Osteocyte (in vitro differentiated cells): ENCODE measurements around the gene CPVL. TPM values are rescaled to one million over a fixed set of nuclear protein-coding genes. Genes with fewer than 3 reads are reported as not detected.

Experiments
- DNase-seq: peaks from one replicate; pipeline ENCODE4 v3.0.0; 2021; ENCODE audit warnings: mixed read lengths; ENCODE audit not compliant: unreplicated experiment; ENCODE audit errors: extremely low spot score
- H3K27ac Mint-ChIP-seq: one replicate; pipeline ENCODE4 v1.8.0; 2021; ENCODE audit warnings: mild to moderate bottlenecking, mixed read lengths; ENCODE audit not compliant: unreplicated experiment
- H3K27me3 Mint-ChIP-seq: one replicate; pipeline ENCODE4 v1.8.0; 2021; ENCODE audit warnings: mixed read lengths; ENCODE audit not compliant: unreplicated experiment
- H3K36me3 Mint-ChIP-seq: one replicate; pipeline ENCODE4 v1.8.0; 2021; ENCODE audit warnings: mixed read lengths; ENCODE audit not compliant: unreplicated experiment
- H3K4me1 Mint-ChIP-seq: one replicate; pipeline ENCODE4 v1.8.0; 2021; ENCODE audit warnings: mixed read lengths; ENCODE audit not compliant: unreplicated experiment
- H3K4me3 Mint-ChIP-seq: one replicate; pipeline ENCODE4 v1.8.0; 2021; ENCODE audit warnings: mild to moderate bottlenecking, moderate library complexity, mixed read lengths; ENCODE audit not compliant: unreplicated experiment
- H3K9me3 Mint-ChIP-seq: one replicate; pipeline ENCODE4 v1.8.0; 2021; ENCODE audit warnings: mixed read lengths; ENCODE audit not compliant: unreplicated experiment
- CTCF ChIP-seq: fragments of 200-600 bp; sonication (generic); IDR thresholded peaks from 2 replicates; pipeline ENCODE4 v1.5.0; 2021; ENCODE audit warnings: antibody characterized with exemption, mild to moderate bottlenecking, moderate library complexity
- total RNA-seq: library from RNA; stranded (reverse); gene quantifications from 2 replicates; pipeline ENCODE4 v1.2.1, GENCODE V29; 2021

The CPVL gene
- total RNA-seq, 1 donor from 2014 or later = 2.0 TPM

- H3K4me3 Mint-ChIP-seq = no peak overlapping the region
- peaks cover 17% of the 10 kb centered on the region for H3K27me3 Mint-ChIP-seq
- no peak overlapping the region for H3K27ac Mint-ChIP-seq
- no peaks in the 10 kb centered on the region for H3K36me3 Mint-ChIP-seq
- TF ChIP-seq CTCF = no peak
- peaks cover 3% of the 10 kb centered on the region for H3K9me3 Mint-ChIP-seq
- DNase-seq = no peak
- no peaks in the 10 kb centered on the region for H3K4me1 Mint-ChIP-seq
Measured at GRCh38 chr7:29170781-29171180, 24.4 kb upstream of the CPVL start.

GRCh38 chr7:29167721-29168120 is 21.4 kb upstream of the CPVL start:
- Mint-ChIP-seq H3K27me3 (peaks cover 17% of the 10 kb centered on the region), H3K9me3 (peaks cover 7% of the 10 kb centered on the region), H3K36me3 (peaks cover 1% of the 10 kb centered on the region), H3K27ac (no peak overlapping the region), H3K4me3 (no peak overlapping the region), H3K4me1 (no peaks in the 10 kb centered on the region)
- DNase-seq = no peak
- TF ChIP-seq CTCF = no peak

- Mint-ChIP-seq H3K36me3 (peaks cover 1% of the 10 kb centered on the region), H3K9me3 (peaks cover 7% of the 10 kb centered on the region), H3K27me3 (peaks cover 11% of the 10 kb centered on the region), H3K27ac (no peak overlapping the region), H3K4me1 (no peaks in the 10 kb centered on the region), H3K4me3 (no peak overlapping the region)
- no peak for TF ChIP-seq CTCF
- no peak for DNase-seq
Measured at GRCh38 chr7:29163854-29164253, 17.5 kb upstream of the CPVL start.

- no peak overlapping the region for H3K27ac Mint-ChIP-seq
- H3K27me3 Mint-ChIP-seq = peaks cover 13% of the 10 kb centered on the region
- no peak overlapping the region for H3K4me3 Mint-ChIP-seq
- DNase-seq = no peak
- H3K9me3 Mint-ChIP-seq = peaks cover 7% of the 10 kb centered on the region
- no peak for TF ChIP-seq CTCF
- no peaks in the 10 kb centered on the region for H3K4me1 Mint-ChIP-seq
- H3K36me3 Mint-ChIP-seq = peaks cover 1% of the 10 kb centered on the region
Measured at GRCh38 chr7:29162577-29162976, 16.2 kb upstream of the CPVL start.

- Mint-ChIP-seq H3K27me3 (peaks cover 22% of the 10 kb centered on the region), H3K36me3 (peaks cover 1% of the 10 kb centered on the region), H3K27ac (no peak overlapping the region), H3K4me1 (no peaks in the 10 kb centered on the region), H3K9me3 (peaks cover 4% of the 10 kb centered on the region), H3K4me3 (no peak overlapping the region)
- no peak for DNase-seq
- no peak for TF ChIP-seq CTCF
Measured at GRCh38 chr7:29161231-29161630, 14.9 kb upstream of the CPVL start.
